H9 (cell line): Measurements from ENCODE around the gene GRM1. TPM values are rescaled to one million over a fixed set of nuclear protein-coding genes. Genes with fewer than 3 reads are reported as not detected.

Source experiments
- DNase-seq: peaks from one replicate; pipeline ENCODE4 v3.0.0-alpha.2; 2017
- H2AFZ ChIP-seq: one replicate; pipeline ENCODE4 v1.6.1; 2013; ENCODE audit warnings: mild to moderate bottlenecking, low read length, control low read depth, moderate library complexity
- H2AK5ac ChIP-seq: 2 replicates; pipeline ENCODE4 v1.6.1; 2013; ENCODE audit warnings: low read length, control low read depth, mixed read lengths; ENCODE audit not compliant: insufficient read length
- H2BK120ac ChIP-seq: one replicate; pipeline ENCODE4 v1.6.1; 2013; ENCODE audit warnings: low read depth, mild to moderate bottlenecking, low read length, control low read depth, inconsistent platforms; ENCODE audit not compliant: poor library complexity, severe bottlenecking
- H2BK12ac ChIP-seq: 2 replicates; pipeline ENCODE4 v1.6.1; 2013; ENCODE audit warnings: low read length, control low read depth, mixed read lengths, low read depth; ENCODE audit not compliant: insufficient read length
- H2BK15ac ChIP-seq: 2 replicates; pipeline ENCODE4 v1.6.1; 2013; ENCODE audit warnings: low read depth, low read length, control low read depth
- H2BK20ac ChIP-seq: one replicate; pipeline ENCODE4 v1.6.1; 2013; ENCODE audit warnings: low read depth, mild to moderate bottlenecking, low read length, control low read depth, inconsistent platforms; ENCODE audit not compliant: poor library complexity, severe bottlenecking
- H2BK5ac ChIP-seq: 2 replicates; pipeline ENCODE4 v1.6.1; 2013; ENCODE audit warnings: low read length, control low read depth, mixed read lengths; ENCODE audit not compliant: insufficient read length
- H3K14ac ChIP-seq: 2 replicates; pipeline ENCODE4 v1.6.1; 2013; ENCODE audit warnings: low read length, control low read depth; ENCODE audit not compliant: insufficient read depth
- H3K18ac ChIP-seq: 2 replicates; pipeline ENCODE4 v1.6.1; 2013; ENCODE audit warnings: low read depth, mild to moderate bottlenecking, mixed read lengths, low read length, control low read depth; ENCODE audit not compliant: insufficient read length
- H3K23ac ChIP-seq: 2 replicates; pipeline ENCODE4 v1.6.1; 2013; ENCODE audit warnings: low read length, control low read depth, mixed read lengths, low read depth; ENCODE audit not compliant: insufficient read length
- H3K23me2 ChIP-seq: 2 replicates; pipeline ENCODE4 v1.6.1; 2013; ENCODE audit warnings: low read depth, mild to moderate bottlenecking, mixed read lengths, low read length, control low read depth; ENCODE audit not compliant: insufficient read length, poor library complexity, severe bottlenecking
- H3K27ac ChIP-seq: 2 replicates; pipeline ENCODE4 v1.5.1; 2013; ENCODE audit warnings: low read length, control low read depth, mixed read lengths, low read depth; ENCODE audit not compliant: insufficient read length
- H3K27me3 ChIP-seq: 2 replicates; pipeline ENCODE4 v1.6.1; 2013; ENCODE audit warnings: low read length, control low read depth, inconsistent platforms; ENCODE audit not compliant: insufficient read depth
- H3K4ac ChIP-seq: 2 replicates; pipeline ENCODE4 v1.6.1; 2013; ENCODE audit warnings: low read depth, mild to moderate bottlenecking, control low read depth, inconsistent platforms, low read length, moderate library complexity
- H3K4me1 ChIP-seq: 2 replicates; pipeline ENCODE4 v1.6.1; 2013; ENCODE audit warnings: low read length, control low read depth, inconsistent platforms; ENCODE audit not compliant: insufficient read depth
- H3K4me2 ChIP-seq: 2 replicates; pipeline ENCODE4 v1.6.1; 2013; ENCODE audit warnings: low read length, control low read depth, mixed read lengths; ENCODE audit not compliant: insufficient read length, insufficient read depth
- H3K56ac ChIP-seq: 2 replicates; pipeline ENCODE4 v1.6.1; 2013; ENCODE audit warnings: low read depth, mild to moderate bottlenecking, mixed read lengths, low read length, control low read depth; ENCODE audit not compliant: insufficient read length
- H3K79me1 ChIP-seq: 2 replicates; pipeline ENCODE4 v1.6.1; 2013; ENCODE audit warnings: low read depth, mild to moderate bottlenecking, moderate library complexity, low read length, control low read depth, inconsistent platforms; ENCODE audit not compliant: insufficient read depth, poor library complexity, severe bottlenecking
- H3K79me2 ChIP-seq: 2 replicates; pipeline ENCODE4 v1.6.1; 2013; ENCODE audit warnings: low read length, control low read depth, inconsistent platforms; ENCODE audit not compliant: insufficient read depth
- H3K9ac ChIP-seq: 2 replicates; pipeline ENCODE4 v1.6.1; 2013; ENCODE audit warnings: low read length, control low read depth, mixed read lengths; ENCODE audit not compliant: insufficient read length; ENCODE audit errors: extremely low read depth
- H3K9me3 ChIP-seq: one replicate; pipeline ENCODE4 v1.6.1; 2013; ENCODE audit warnings: low read depth, low read length, inconsistent platforms; ENCODE audit not compliant: control insufficient read depth
- H3T11ph ChIP-seq: one replicate; pipeline ENCODE4 v1.6.1; 2013; ENCODE audit warnings: mild to moderate bottlenecking, low read length, control low read depth, inconsistent platforms
- H4K20me1 ChIP-seq: one replicate; pipeline ENCODE4 v1.6.1; 2013; ENCODE audit not compliant: control insufficient read depth, insufficient read length, insufficient read depth
- H4K5ac ChIP-seq: 2 replicates; pipeline ENCODE4 v1.6.1; 2013; ENCODE audit warnings: low read depth, mild to moderate bottlenecking, mixed read lengths, low read length, control low read depth; ENCODE audit not compliant: insufficient read length
- H4K8ac ChIP-seq: replicated peaks from 2 replicates; pipeline ENCODE4 v1.6.1; 2013; ENCODE audit warnings: low read length, control low read depth, mixed read lengths, low read depth; ENCODE audit not compliant: insufficient read length
- H4K91ac ChIP-seq: 2 replicates; pipeline ENCODE4 v1.6.1; 2013; ENCODE audit warnings: low read depth, mild to moderate bottlenecking, moderate library complexity, mixed read lengths, low read length, control low read depth; ENCODE audit not compliant: insufficient read length
- H3K27ac Mint-ChIP-seq, 3 experiments: 2 replicates in 2 of 3; 3 replicates in 1 of 3; pipeline ENCODE4 v1.8.0; 2020 to 2021; ENCODE audit warnings: mixed read lengths in 3 of 3, mild to moderate bottlenecking in 1 of 3, moderate library complexity in 1 of 3
- H3K27me3 Mint-ChIP-seq: 2 replicates; pipeline ENCODE4 v1.8.0; 2021; ENCODE audit warnings: low read depth, mild to moderate bottlenecking, moderate library complexity, mixed read lengths
- H3K36me3 Mint-ChIP-seq, 3 experiments: 2 replicates in 2 of 3; 3 replicates in 1 of 3; pipeline ENCODE4 v1.8.0; 2020 to 2021; ENCODE audit warnings: low read depth in 3 of 3, mixed read lengths in 3 of 3; ENCODE audit not compliant: insufficient read depth in 1 of 3
- H3K4me1 Mint-ChIP-seq, 2 experiments: 2 replicates each; pipeline ENCODE4 v1.8.0; 2020; ENCODE audit warnings: mixed read lengths in 2 of 2
- H3K4me3 Mint-ChIP-seq, 2 experiments: 2 replicates in 1 of 2; 3 replicates in 1 of 2; pipeline ENCODE4 v1.8.0; 2020 to 2021; ENCODE audit warnings: mild to moderate bottlenecking in 2 of 2, mixed read lengths in 2 of 2, moderate library complexity in 1 of 2
- H3K9me3 Mint-ChIP-seq, 2 experiments: 2 replicates in 1 of 2; 3 replicates in 1 of 2; pipeline ENCODE4 v1.8.0; 2020; ENCODE audit warnings: mild to moderate bottlenecking in 2 of 2, mixed read lengths in 2 of 2, moderate library complexity in 1 of 2
- CTCF ChIP-seq: fragments of 200-600 bp; sonication (generic); conservative IDR thresholded peaks from 3 replicates; pipeline ENCODE4 v1.8.0; 2021; ENCODE audit warnings: antibody characterized with exemption, mild to moderate bottlenecking
- WGBS: extraction: QIAGEN DNeasy Blood & Tissue Kit; methylation state at CpG from one replicate; pipeline ENCODE4 v1.1.7; 2013; ENCODE audit warnings: missing lambda C conversion rate, low lambda C conversion rate, mixed read lengths; ENCODE audit not compliant: insufficient read length; ENCODE audit errors: extremely low coverage; 5-methylcytosine and 5-hydroxymethylcytosine counted together
- total RNA-seq: library from RNA; stranded (reverse); gene quantifications from 2 replicates; pipeline ENCODE4 v1.2.1, GENCODE V29; 2021

Gene GRM1
- total RNA-seq, 1 experiment from 2014 or later: 0.39 TPM

- Histone ChIP-seq H3K4ac (no peak overlapping the region), H4K5ac (no peak overlapping the region), H3K14ac (no peak overlapping the region), H2BK5ac (no peak overlapping the region), H3K79me2 (no peaks in the 10 kb centered on the region), H2BK15ac (no peak overlapping the region), H3K27me3 (no peaks in the 10 kb centered on the region), H3K27ac (no peak overlapping the region), H3K4me2 (no peak overlapping the region), H3K9me3 (no peaks in the 10 kb centered on the region), H3K79me1 (no peaks in the 10 kb centered on the region), H3K4me1 (no peaks in the 10 kb centered on the region), H3K23ac (no peak overlapping the region), H3K23me2 (no peaks in the 10 kb centered on the region), H2BK20ac (no peak overlapping the region), H2AFZ (no peak overlapping the region), H4K8ac (no peak overlapping the region), H3K9ac (no peak overlapping the region), H2AK5ac (no peak overlapping the region), H2BK120ac (no peak overlapping the region), H4K20me1 (no peaks in the 10 kb centered on the region), H4K91ac (no peak overlapping the region), H3T11ph (no peak overlapping the region), H3K56ac (no peak overlapping the region), H3K18ac (no peak overlapping the region), H2BK12ac (no peak overlapping the region)
- Mint-ChIP-seq H3K4me3 (no peak overlapping the region), H3K36me3 (no peaks in the 10 kb centered on the region), H3K4me1 (no peaks in the 10 kb centered on the region), H3K27ac (no peak overlapping the region; a peak in 1 of 7 replicates), H3K9me3 (no peaks in the 10 kb centered on the region; a peak in 1 of 5 replicates), H3K27me3 (no peaks in the 10 kb centered on the region)
- TF ChIP-seq CTCF: no peak
- no peak for DNase-seq
- WGBS: no CpG with 5 or more reads among the region's 2 CpGs
Measured at GRCh38 chr6:146127447-146128215, 98.8 kb downstream of the GRM1 start.
